NCI-H1105 treated with DMSO at 0.1 percent for 48 hours (cell line): ENCODE data around the gene PDE6C.
A peak's percentile ranks its signal among the peaks of the same experiment; 100 is the strongest.
"Not testable (repeated sequence)": the region's sequence is repeated elsewhere in the genome, so short reads cannot be mapped to it uniquely, and the experiment has no call there.

Experiments
- DNase-seq: peaks from one replicate; lab custom pipeline; 2025; lab: John Stamatoyannopoulos, UW

Gene PDE6C

GRCh38 chr10:93630625-93631557 is 18.6 kb downstream of the PDE6C start:
- DNase-seq, result no peak

- no peak for DNase-seq
Measured at GRCh38 chr10:93639791-93640190, 27.5 kb downstream of the PDE6C start.

GRCh38 chr10:93652857-93653256 is 40.5 kb downstream of the PDE6C start:
- DNase-seq, result no peak

GRCh38 chr10:93654201-93654600 is 41.9 kb downstream of the PDE6C start:
- DNase-seq, result no peak

- DNase-seq, result no peak
Measured at GRCh38 chr10:93656155-93656554, 43.8 kb downstream of the PDE6C start.

GRCh38 chr10:93657757-93658156 is 45.4 kb downstream of the PDE6C start:
- no peak for DNase-seq

- no peak for DNase-seq
Measured at GRCh38 chr10:93666030-93666429, 53.7 kb downstream of the PDE6C start.

GRCh38 chr10:93667795-93668194 is 55.5 kb downstream of the PDE6C start:
- DNase-seq, result no peak

GRCh38 chr10:93670372-93670771 is 58.0 kb downstream of the PDE6C start:
- no peak for DNase-seq

GRCh38 chr10:93671042-93671441 is 58.7 kb downstream of the PDE6C start:
- DNase-seq, result no peak

GRCh38 chr10:93672022-93672678 is 59.8 kb downstream of the PDE6C start:
- no peak for DNase-seq

- DNase-seq, result no peak
Measured at GRCh38 chr10:93672890-93673289, 60.6 kb downstream of the PDE6C start.

GRCh38 chr10:93673791-93674190 is 61.5 kb downstream of the PDE6C start:
- DNase-seq, result no peak

GRCh38 chr10:93678386-93678785 is 66.0 kb downstream of the PDE6C start:
- no peak for DNase-seq

- DNase-seq, result no peak
Measured at GRCh38 chr10:93678805-93679587, 66.7 kb downstream of the PDE6C start.

GRCh38 chr10:93680412-93681047 is 68.2 kb downstream of the PDE6C start:
- DNase-seq, result peak; percentile 47

- DNase-seq, result no peak
Measured at GRCh38 chr10:93687737-93688136, 75.4 kb downstream of the PDE6C start.

GRCh38 chr10:93695740-93696139 is 83.4 kb downstream of the PDE6C start:
- DNase-seq, result no peak

- not testable (repeated sequence) for DNase-seq
Measured at GRCh38 chr10:93696582-93696981, 84.2 kb downstream of the PDE6C start.

GRCh38 chr10:93697207-93697606 is 84.9 kb downstream of the PDE6C start:
- DNase-seq, result no peak

GRCh38 chr10:93701866-93702209 is 89.5 kb downstream of the PDE6C start:
- DNase-seq, result no peak
